ENCODE results near the gene FBXL7. TPM values are rescaled to one million over a fixed set of nuclear protein-coding genes. Genes with fewer than 3 reads are reported as not detected.

FBXL7 gene
- total and polyA plus RNA-seq, 9 of the 15 experiments (the other 6 are each of a cell fraction or from before 2014, with no cell fraction given): 0.04 to 0.08 TPM; not detected in 7

DNA sequence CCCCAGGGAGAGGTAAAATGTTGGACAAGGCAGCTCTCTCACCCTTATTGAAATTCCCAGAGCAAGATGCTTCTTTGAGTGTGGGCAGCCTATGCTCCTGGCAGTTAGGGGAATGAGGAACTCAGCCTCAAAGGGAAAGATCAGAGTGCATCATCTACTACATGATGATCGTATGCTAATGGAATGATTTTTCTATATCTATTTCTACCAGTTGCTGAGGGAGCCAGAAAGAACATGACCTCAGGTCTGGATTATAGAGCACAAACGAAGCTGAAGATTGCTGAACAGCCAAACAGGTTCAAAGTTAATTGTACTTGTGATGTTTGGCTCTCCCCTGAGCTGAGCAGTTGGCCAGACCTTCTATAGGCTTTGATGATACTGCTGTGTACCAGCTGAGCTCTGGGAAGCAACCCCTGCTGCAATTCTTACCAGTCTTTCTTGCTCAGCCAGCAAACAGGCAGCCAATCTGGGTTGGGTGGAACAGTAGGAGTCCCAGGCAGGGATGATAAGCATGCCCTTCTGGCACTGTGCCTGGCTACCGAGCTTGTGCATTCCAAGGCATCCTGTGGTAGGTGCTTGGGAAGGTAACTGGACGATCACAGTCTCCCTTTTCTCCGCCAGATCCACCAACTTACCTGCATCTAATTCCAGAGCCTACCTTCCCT lies 10.3 kb upstream of the FBXL7 start:
- CTCF ChIA-PET (ENCODE audit: low intra/inter-chr PET ratio): no interaction called here
- H3K9me1 ChIP-seq (ENCODE audit: control insufficient read depth, insufficient read depth, low read length): no peaks in the 10 kb centered on the region
- BruUV-seq (replicated peaks): no TSS peak
- TF ChIP-seq, protein P1, sequence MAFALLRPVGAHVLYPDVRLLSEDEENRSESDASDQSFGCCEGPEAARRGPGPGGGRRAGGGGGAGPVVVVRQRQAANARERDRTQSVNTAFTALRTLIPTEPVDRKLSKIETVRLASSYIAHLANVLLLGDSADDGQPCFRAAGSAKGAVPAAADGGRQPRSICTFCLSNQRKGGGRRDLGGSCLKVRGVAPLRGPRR (CRISPR knock-in tag; IDR thresholded peaks at IDR 0.05): no peak
- TF ChIP-seq FIP1L1 (IDR thresholded peaks at IDR 0.05; ENCODE audit: low read depth, low read length, poor library complexity, severe bottlenecking): no peak
- no peak for TF ChIP-seq ZNF780A (CRISPR knock-in tag; IDR thresholded peaks at IDR 0.05)
- TF ChIP-seq, protein P2, sequence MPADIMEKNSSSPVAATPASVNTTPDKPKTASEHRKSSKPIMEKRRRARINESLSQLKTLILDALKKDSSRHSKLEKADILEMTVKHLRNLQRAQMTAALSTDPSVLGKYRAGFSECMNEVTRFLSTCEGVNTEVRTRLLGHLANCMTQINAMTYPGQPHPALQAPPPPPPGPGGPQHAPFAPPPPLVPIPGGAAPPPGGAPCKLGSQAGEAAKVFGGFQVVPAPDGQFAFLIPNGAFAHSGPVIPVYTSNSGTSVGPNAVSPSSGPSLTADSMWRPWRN (IDR thresholded peaks at IDR 0.05; ENCODE audit: low read depth): no peak
- TF ChIP-seq LCOR (CRISPR knock-in tag; IDR thresholded peaks at IDR 0.05): no peak
- no peak for TF ChIP-seq ZNF445 (CRISPR knock-in tag; IDR thresholded peaks at IDR 0.05; ENCODE audit: low read depth)
- TF ChIP-seq KLF6 (CRISPR knock-in tag; IDR thresholded peaks at IDR 0.05; ENCODE audit: borderline replicate concordance): no peak
- no peak for TF ChIP-seq SRSF3 (IDR thresholded peaks at IDR 0.05; ENCODE audit: insufficient read depth, low read length)
- no peak for TF ChIP-seq GABPA (tag; conservative IDR thresholded peaks at IDR 0.05; ENCODE audit: low read depth)
- TF ChIP-seq DMBX1 (CRISPR knock-in tag; IDR thresholded peaks at IDR 0.05; ENCODE audit: borderline replicate concordance): no peak
- no peak for TF ChIP-seq FOXM1 (IDR thresholded peaks at IDR 0.05; ENCODE audit: low read depth)
- no peak for TF ChIP-seq FOXM1 (CRISPR knock-in tag; IDR thresholded peaks at IDR 0.05; ENCODE audit: low read depth)
- TF ChIP-seq POLR2G (IDR thresholded peaks at IDR 0.05; ENCODE audit: low read depth, low read length): no peak
- TF ChIP-seq, protein P3, sequence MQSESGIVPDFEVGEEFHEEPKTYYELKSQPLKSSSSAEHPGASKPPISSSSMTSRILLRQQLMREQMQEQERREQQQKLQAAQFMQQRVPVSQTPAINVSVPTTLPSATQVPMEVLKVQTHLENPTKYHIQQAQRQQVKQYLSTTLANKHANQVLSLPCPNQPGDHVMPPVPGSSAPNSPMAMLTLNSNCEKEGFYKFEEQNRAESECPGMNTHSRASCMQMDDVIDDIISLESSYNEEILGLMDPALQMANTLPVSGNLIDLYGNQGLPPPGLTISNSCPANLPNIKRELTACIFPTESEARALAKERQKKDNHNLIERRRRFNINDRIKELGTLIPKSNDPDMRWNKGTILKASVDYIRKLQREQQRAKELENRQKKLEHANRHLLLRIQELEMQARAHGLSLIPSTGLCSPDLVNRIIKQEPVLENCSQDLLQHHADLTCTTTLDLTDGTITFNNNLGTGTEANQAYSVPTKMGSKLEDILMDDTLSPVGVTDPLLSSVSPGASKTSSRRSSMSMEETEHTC (IDR thresholded peaks at IDR 0.05): no peak
- TF ChIP-seq TBL1XR1 (IDR thresholded peaks at IDR 0.05; ENCODE audit: low read length in 2 of 2): no peak
- TF ChIP-seq DPF2 (IDR thresholded peaks at IDR 0.05): no peak
- TF ChIP-seq TCF7L2 (IDR thresholded peaks at IDR 0.05; ENCODE audit: low read depth, low read length): no peak
- TF ChIP-seq, protein P4, sequence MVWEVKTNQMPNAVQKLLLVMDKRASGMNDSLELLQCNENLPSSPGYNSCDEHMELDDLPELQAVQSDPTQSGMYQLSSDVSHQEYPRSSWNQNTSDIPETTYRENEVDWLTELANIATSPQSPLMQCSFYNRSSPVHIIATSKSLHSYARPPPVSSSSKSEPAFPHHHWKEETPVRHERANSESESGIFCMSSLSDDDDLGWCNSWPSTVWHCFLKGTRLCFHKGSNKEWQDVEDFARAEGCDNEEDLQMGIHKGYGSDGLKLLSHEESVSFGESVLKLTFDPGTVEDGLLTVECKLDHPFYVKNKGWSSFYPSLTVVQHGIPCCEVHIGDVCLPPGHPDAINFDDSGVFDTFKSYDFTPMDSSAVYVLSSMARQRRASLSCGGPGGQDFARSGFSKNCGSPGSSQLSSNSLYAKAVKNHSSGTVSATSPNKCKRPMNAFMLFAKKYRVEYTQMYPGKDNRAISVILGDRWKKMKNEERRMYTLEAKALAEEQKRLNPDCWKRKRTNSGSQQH (CRISPR knock-in tag; IDR thresholded peaks at IDR 0.05): no peak
- TF ChIP-seq HNRNPL (IDR thresholded peaks at IDR 0.05; ENCODE audit: low read depth, low read length): no peak
- DNase-seq (ENCODE audit: extremely low read depth in 1 of 4, low spot score in 3 of 4) (no peak), ATAC-seq (no peak), FAIRE-seq (no peak)
- intact Hi-C loops (cut with micrococcal nuclease) (no loop called here), in situ Hi-C loops (cut with MboI) (no loop called here)
- no peak overlapping the region for H3K27ac ChIP-seq (ENCODE audit: extremely low read depth, low read depth, low read length)
- no peaks in the 10 kb centered on the region for H3K4me1 ChIP-seq (replicated peaks in 1 of 2; ENCODE audit: control insufficient read depth in 2 of 2, insufficient read depth in 2 of 2, low read length in 2 of 2)
- H3K9me3 ChIP-seq (replicated peaks; ENCODE audit: control insufficient read depth, insufficient read depth, low read depth, low read length): no peaks in the 10 kb centered on the region; the same call in 1 of the 2 replicates
- no peaks in the 10 kb centered on the region for H3K36me3 ChIP-seq (ENCODE audit: control insufficient read depth, insufficient read depth, low read length)
- no peak overlapping the region for H3K4me3 ChIP-seq
- H3K79me2 ChIP-seq (ENCODE audit: control insufficient read depth, insufficient read depth, low read length): no peaks in the 10 kb centered on the region
- no peak overlapping the region for H3K9ac ChIP-seq (ENCODE audit: insufficient read depth in 1 of 2, low read depth in 2 of 2, low read length in 2 of 2)
- H3K27me3 ChIP-seq (ENCODE audit: control insufficient read depth in 2 of 2, insufficient read depth in 2 of 2, low read length in 2 of 2): no peaks in the 10 kb centered on the region
- 0% methylated on average over 5 of the region's 5 CpGs for WGBS (ENCODE audit: insufficient coverage, low coverage, missing lambda C conversion rate)
- no peaks in the 10 kb centered on the region for H4K20me1 ChIP-seq (replicated peaks; ENCODE audit: control insufficient read depth, insufficient read depth, low read length)
- no peak overlapping the region for H3K4me2 ChIP-seq (ENCODE audit: insufficient read depth, low read length)
- POLR2A ChIA-PET: no interaction called here
- no peak overlapping the region for H2AFZ ChIP-seq (ENCODE audit: low read depth, low read length)

Measured in K562 (cell line).